GM19239 (cell line): ENCODE results near the gene CLDN18.
A peak's percentile ranks its signal among the peaks of the same experiment; 100 is the strongest.

Source experiments
- DNase-seq: peaks from one replicate; pipeline ENCODE4 v3.0.0; 2011; ENCODE audit warnings: low spot score; ENCODE audit not compliant: insufficient read length
- FAIRE-seq: peaks from 2 replicates; lab custom pipeline; 2011; peaks lifted over from hg19 to GRCh38; lab: Jason Lieb, UNC

CLDN18 gene

DNA sequence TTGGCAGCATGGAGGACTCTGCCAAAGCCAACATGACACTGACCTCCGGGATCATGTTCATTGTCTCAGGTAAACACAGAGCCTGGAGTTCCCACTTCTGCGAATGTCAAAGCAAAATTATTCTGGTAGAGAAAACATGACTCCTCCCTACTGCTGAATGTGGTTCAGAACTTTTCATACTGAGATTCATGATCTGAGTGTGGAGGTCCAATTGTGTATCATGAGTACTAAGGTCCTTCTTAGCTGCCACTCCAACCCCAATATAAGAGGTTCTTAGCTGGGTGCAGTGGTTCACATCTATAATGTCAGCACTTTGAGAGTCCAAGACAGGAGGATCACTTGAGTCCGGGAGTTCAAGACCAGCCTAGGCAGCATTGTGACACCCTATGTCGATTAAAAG is 13.8 kb downstream of the CLDN18 start:
- FAIRE-seq = no peak
- DNase-seq = no peak

- FAIRE-seq (no peak), DNase-seq (no peak)
These were observed 15.6 kb downstream of the CLDN18 start for GRCh38 chr3:138025553-138025952.

GRCh38 chr3:138027821-138028220 is 17.9 kb downstream of the CLDN18 start:
- DNase-seq (no peak), FAIRE-seq (no peak)

- FAIRE-seq (no peak), DNase-seq (no peak)
These were observed 20.8 kb downstream of the CLDN18 start for GRCh38 chr3:138030734-138031280.

DNA sequence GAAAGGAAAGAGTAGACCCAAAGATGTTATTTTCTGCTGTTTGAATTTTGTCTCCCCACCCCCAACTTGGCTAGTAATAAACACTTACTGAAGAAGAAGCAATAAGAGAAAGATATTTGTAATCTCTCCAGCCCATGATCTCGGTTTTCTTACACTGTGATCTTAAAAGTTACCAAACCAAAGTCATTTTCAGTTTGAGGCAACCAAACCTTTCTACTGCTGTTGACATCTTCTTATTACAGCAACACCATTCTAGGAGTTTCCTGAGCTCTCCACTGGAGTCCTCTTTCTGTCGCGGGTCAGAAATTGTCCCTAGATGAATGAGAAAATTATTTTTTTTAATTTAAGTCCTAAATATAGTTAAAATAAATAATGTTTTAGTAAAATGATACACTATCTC is 21.6 kb downstream of the CLDN18 start:
- DNase-seq = no peak
- FAIRE-seq = no peak

DNA sequence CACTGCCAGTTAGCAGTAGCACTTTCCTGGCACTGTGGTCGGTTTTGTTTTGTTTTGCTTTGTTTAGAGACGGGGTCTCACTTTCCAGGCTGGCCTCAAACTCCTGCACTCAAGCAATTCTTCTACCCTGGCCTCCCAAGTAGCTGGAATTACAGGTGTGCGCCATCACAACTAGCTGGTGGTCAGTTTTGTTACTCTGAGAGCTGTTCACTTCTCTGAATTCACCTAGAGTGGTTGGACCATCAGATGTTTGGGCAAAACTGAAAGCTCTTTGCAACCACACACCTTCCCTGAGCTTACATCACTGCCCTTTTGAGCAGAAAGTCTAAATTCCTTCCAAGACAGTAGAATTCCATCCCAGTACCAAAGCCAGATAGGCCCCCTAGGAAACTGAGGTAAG is 22.6 kb downstream of the CLDN18 start:
- DNase-seq (no peak), FAIRE-seq (peak; percentile 8)

- DNase-seq (no peak), FAIRE-seq (no peak)
These were observed 23.3 kb downstream of the CLDN18 start for GRCh38 chr3:138033202-138033691.

GRCh38 chr3:138034918-138035317 is 25.0 kb downstream of the CLDN18 start:
- DNase-seq (no peak), FAIRE-seq (no peak)

DNA sequence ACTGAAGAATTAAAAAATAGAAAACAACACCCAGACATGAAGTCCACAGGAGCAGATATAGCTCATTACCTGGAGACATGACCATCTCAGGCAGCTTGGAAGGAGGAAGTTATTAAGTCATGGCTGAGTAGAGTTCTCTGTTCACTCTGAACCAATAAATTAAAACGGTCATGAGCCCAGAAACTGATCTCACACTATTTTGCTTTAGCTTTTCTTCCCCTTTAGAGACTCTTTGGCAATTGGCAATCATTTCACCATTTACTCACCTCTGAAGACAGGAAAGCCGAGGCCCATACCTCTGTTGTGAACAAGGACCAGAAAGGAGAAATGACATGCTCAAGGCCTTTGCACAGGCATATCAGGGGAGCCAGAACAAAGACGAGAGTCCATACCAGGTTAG is 26.6 kb downstream of the CLDN18 start:
- FAIRE-seq = peak; percentile 47
- no peak for DNase-seq

DNA sequence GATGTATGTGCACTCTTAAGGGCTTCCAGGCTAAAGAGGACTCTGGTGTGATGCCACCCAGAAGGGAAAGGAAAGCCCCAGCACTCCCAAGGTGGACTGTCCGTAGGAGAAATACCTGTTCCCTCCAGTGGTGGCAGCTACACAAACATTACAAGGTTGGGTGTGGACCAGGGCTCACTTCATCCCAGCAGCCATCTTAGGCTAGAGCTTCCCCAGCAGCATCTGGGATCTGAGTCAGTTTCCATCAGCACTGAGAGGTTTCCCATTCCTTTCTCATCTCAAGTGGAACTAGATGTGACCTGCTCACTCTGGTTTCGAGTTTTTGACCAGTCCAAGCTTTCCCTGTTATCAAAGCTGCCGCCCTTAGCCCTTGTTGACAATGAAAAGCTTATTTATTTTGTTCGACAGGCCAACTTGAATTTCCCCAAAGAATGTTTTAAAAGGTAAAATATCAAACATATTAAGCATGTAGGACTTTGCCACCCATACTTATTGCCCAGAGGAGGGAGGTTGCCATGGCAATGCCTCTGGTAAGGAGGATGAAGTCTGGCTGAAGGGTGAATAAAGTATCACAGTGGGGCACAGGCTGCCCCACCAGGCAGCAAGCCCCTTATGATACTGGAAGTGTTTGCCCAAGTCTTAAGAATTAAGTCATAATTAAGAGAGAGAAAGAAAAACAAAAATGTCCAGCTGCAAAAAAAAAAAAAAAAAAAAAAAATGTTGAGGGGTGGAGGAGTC is 28.9 kb downstream of the CLDN18 start:
- FAIRE-seq (no peak), DNase-seq (no peak)

DNA sequence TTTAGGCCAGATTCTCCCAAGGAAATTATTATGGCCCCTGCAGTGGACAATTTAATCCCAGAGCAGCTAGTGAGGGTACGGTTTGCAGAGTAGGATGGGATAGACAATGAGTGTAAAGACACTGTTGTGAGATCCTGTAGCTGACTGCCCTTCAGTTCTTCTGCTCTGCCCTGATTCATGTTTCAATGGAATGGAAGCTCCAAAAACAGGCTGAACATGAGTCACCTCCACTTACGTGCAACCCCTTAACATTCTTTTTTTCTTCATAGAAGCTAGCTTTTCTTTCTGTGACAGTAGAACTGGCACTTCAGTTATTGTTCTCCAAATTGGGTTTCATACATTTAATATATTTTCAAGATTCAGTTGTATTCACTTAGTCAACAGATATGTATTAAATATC is 32.1 kb downstream of the CLDN18 start:
- FAIRE-seq = no peak
- no peak for DNase-seq

- DNase-seq (no peak), FAIRE-seq (no peak)
These were observed 33.5 kb downstream of the CLDN18 start for GRCh38 chr3:138043266-138044029.

GRCh38 chr3:138046085-138046484 is 36.1 kb downstream of the CLDN18 start:
- FAIRE-seq = no peak
- DNase-seq = no peak

- DNase-seq (no peak), FAIRE-seq (no peak)
These were observed 37.0 kb downstream of the CLDN18 start for GRCh38 chr3:138046955-138047354.

DNA sequence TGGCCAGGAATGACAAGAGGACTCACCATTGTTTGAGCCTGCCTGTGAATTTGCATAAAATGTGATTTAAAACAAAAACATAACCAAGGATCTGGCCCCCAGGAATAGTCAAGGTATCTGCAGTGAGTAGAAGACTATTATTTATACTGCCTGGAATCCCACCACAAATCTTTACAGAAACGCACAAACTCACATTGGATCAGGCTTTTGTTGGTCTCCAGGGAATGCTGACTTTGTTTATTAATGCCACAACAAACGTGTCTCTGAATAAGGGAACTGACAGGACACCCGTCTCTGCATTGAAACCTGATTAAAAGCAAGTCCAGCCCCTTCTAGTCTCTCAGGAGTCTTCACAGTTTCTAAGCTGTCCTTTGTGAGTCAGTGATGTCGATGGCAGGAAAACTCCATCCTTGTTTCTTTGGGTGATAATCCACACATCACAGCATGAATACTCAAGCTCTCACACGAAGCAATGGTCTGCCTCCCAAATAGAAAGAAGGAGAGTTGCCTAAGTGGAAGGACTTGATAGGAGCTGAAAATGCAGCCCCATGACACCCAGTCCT is 37.7 kb downstream of the CLDN18 start:
- no peak for DNase-seq

DNA sequence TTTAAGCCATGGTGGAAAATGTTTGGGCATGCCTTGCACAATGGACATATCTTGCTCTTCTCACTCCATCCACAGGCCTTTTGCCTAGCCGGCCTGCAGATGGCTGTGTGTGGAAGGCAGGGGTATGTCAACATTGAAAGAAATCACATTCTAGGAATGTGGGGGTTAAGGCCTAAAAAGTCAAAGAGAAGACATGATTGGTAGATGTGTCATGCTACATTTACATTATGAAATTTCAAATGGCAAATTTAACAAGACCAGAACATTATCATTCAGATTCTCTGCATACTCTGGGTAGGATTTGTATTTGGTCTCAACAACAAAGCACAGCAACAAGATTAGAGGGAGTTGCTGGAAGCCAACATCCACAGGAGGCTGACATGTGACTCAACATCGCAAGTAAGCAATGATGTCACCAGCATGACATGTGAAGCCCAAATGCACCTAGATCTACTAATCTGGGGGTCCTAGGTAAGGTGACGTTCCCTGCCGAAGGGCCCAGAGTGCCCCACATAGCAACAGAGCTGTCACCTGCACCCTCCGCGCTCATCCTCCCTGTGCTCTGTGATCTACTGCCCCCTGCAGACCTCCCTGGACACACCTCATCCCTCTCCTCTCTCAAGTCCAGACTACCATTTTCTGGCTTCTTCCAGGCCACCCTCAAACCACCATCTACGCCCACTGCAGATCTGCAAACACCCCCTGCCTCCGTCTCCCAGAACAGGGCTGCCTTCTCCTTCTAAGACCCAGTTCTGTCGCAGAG is 39.4 kb downstream of the CLDN18 start:
- no peak for DNase-seq

More for the DNA sequence above, 37.7 kb downstream of the CLDN18 start:
- FAIRE-seq = no peak

DNA sequence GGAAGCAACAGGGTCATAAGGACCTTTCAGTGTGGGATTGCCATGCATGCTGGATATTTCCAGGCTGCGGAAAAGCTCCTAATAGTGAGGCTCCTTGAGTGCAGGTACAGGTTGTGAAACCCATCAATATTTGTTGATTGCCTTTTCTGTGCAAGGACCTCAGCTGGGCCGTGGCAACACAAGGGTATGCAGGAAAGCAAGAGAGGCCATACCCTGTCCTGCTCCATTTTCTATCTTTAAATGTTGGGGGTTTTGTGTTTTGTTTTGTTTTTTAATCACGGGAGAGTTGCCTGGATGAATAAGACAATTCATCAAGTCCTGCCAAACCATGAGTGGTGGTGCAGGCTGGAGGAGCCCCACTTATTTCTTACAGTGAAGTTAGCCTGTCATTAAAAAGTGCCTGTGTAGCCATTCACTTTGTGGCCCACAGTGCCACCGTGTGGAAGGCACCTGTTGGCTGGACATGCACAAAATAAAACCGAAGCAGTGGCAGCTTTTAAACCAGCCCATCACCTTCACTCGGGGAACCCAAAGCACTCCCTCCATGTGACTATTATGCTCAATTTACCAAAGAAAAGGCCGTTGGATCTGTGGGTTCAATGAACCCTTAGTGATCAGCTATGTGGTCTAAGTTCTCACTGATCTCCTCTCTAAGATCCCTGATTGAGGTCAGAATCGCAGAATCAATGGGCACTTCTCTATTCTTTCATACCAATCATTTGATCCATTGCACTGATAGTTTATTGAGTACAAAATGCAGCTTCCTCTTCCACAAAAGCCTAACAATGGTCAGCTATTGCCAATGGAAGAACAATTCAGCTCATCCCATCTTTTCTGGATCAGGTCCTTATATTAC is 42.2 kb downstream of the CLDN18 start:
- peak; percentile 88 for FAIRE-seq
- DNase-seq = no peak

More for the DNA sequence above, 39.4 kb downstream of the CLDN18 start:
- FAIRE-seq = no peak

DNA sequence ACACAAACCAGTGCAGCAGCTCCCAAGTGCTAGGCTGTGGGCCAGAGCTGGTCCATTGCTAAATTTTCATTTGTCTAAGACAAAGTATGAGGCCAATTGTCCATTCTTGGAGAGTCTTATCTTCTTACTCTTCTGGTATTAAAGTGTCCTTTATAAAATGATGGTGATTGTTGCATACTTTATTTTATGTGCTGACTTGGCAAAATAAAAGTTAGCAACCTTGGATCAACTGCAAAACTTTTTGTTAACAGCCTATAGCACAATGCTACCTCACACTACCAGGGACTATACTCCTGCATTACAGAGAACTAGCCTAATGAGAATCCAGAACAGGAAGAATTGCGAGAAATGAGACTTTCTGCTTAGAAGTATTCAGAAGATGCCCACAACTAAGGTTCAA is 44.1 kb downstream of the CLDN18 start:
- DNase-seq (no peak), FAIRE-seq (no peak)

DNA sequence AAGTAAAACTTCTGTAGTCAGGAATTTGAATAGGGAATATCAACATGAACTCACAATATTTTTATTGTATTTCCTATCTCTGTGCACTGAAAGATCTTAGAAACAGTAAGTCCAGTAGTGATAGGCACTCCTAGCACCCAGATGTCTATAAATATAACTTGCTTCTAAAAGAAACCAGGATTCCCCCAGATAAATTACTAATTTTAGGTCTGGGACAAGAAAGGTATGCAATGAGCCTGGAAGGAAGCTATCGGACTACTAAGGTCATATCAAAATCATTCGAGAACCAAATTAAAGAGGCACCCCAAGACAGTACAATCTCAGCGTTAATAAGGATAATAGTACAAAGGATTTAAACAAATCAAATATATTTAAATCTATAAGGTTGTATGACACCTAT is 47.4 kb downstream of the CLDN18 start:
- no peak for DNase-seq
- FAIRE-seq = no peak
